CD4-positive, alpha-beta T cell treated with Interleukin-1 beta for 1 hour (primary cell): ENCODE results near the gene RNF144B.

Experiments used
- DNase-seq, 2 donors: peaks; one replicate each; pipeline ENCODE4 v3.0.0-alpha.2; 2020 to 2022

Gene RNF144B

GRCh38 chr6:18412068-18412467, 24.9 kb downstream of the RNF144B start:
- peak in 1 of 2 donors; percentile 37 for DNase-seq

DNA sequence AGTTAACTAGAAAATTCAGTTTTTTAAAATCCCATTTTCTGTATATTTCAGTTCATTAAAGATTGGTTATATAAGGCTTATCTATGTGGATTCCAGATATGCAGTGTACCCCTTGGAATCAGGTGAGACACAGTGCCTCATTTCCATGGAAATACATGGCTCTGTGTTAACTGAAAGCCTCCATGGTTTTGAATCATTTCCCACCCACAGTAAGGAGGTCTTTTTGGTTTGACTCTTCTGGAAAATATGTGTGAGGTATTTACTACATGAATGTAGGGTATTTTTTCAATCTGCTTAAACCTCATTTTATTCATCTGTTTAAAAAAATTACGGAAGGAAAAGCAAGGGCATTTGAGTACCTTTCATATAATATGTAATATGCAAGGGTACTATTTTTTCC, 25.5 kb downstream of the RNF144B start:
- no peak for DNase-seq

DNA sequence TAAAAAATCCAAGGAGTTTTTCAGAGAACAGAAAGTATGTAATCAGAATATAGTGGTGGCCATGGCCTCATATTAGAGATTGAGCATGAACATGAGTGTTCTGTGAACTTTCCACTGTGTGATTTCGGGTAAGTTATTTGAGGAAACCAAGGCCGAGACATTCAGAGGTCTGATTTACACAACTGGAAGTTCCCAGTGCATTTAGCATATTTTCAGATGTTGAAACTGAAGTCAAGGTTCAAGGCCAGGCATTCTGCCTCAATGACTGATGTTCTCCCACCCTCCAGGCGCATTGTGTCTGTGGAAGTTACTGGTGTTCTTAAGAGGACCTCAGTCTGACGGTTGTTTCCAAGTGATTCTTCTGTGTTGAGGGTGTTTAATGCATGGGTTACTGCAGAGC, 26.2 kb downstream of the RNF144B start:
- DNase-seq, result no peak

GRCh38 chr6:18414116-18414515, 27.0 kb downstream of the RNF144B start:
- DNase-seq, result no peak

- DNase-seq, result no peak
These were observed 28.1 kb downstream of the RNF144B start for GRCh38 chr6:18415207-18415606.

DNA sequence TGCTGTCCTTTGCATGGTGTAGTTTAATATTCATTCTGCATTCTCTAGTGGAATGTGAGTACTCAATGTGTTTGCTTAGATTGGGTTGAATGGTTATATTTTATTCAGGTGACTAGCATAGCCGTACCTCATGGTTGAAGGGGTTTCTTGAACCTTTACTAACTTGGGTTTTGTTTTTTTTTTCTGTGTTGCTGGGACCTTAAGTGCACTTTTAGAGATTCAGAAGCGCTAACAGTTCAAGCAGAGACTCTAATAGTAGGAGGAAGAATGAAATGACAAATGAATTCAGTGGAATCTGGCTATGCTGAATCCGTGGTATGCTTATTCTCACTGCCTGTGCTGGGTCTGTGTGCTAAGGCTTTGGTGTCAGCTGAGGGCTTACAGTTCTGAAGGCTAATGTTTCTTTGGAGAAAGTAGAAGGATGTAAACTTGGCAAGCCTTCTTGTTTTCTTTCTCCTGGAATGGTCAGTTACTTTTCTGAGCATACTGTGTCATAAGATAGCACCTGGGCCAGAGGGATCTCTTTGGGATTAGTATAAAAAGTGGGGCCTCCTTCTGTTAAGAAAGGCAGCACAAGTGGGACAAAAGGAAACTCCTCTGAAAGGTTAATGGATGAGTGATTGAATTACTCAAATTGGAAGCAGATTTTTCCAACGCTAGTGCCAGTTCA, 28.7 kb downstream of the RNF144B start:
- DNase-seq, result no peak

DNA sequence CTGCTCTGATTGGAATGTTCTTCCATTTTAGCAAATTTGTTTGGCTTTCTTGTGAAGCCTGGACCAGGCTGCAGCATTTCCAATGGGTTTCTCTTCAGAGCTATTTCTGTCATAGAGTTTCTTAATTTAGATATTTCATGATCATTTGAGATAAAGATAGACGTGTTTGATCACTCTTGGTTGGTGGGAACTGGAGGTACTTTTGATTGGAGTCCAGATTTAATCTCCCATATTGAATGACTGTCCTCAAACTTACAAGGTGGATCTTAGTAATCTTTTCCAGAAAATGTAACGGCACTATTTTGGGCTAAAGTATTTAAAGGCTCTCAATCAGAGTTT, 29.2 kb downstream of the RNF144B start:
- DNase-seq, result no peak

GRCh38 chr6:18420328-18420727, 33.2 kb downstream of the RNF144B start:
- no peak for DNase-seq

DNA sequence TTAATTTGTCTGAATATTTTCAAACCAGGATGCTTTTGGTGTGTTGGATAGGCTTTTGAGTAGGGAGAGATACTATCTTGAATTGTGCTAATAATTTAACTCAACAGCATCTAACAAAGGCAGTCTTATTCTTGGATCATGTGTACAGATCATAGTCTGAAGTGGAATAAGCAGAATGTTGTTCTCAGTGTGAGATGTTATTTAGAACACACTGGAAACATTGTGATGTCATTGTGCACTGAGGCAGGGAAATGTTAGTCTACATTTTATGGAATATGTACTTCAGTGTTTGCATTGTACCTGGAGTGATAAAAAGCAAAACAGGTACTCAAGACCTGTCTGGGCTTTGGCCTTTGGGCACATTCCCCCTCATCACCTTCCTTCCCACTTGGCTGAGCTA, 35.0 kb downstream of the RNF144B start:
- DNase-seq, result no peak

GRCh38 chr6:18423426-18423825, 36.3 kb downstream of the RNF144B start:
- DNase-seq, result no peak

DNA sequence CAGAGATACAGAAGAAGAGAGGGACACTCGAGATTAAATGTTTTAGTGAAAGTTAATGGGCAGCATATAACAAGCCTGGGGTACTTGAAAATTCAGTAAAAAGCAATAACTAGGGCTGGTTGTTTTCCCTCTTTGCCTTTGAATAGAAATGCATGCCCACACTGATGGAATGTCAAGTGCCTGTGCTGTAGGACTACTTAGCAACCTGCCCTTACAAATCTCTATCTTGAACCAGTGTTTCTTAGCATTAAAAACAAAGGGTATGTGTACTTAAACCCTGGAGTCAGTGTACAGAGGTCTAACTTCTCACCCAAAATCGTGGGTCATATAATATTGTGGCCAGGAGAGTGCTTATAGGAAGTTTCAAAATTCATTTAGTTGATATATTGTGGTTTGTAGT, 37.1 kb downstream of the RNF144B start:
- no peak for DNase-seq

GRCh38 chr6:18425218-18425617, 38.1 kb downstream of the RNF144B start:
- no peak for DNase-seq

DNA sequence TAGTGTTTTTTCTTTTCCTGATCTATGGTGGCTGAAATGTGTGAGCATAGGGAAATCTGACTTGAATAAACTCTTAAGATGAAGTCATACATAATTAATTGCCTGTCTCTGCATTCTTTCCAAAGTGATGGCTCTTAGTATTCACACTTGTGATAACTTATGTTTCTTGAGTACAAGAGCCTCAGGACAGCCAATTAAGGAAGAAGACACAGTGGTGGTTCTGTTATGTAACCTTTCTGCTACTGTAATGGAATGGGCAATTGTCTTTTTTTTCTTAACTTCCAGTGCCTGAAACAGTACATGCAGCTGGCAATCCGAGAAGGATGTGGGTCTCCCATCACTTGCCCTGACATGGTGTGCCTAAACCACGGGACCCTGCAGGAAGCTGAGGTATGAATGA, 40.1 kb downstream of the RNF144B start:
- DNase-seq, result no peak

GRCh38 chr6:18429655-18430297, 42.6 kb downstream of the RNF144B start:
- DNase-seq, result no peak

- no peak for DNase-seq
These were observed 44.4 kb downstream of the RNF144B start for GRCh38 chr6:18431581-18431980.

DNA sequence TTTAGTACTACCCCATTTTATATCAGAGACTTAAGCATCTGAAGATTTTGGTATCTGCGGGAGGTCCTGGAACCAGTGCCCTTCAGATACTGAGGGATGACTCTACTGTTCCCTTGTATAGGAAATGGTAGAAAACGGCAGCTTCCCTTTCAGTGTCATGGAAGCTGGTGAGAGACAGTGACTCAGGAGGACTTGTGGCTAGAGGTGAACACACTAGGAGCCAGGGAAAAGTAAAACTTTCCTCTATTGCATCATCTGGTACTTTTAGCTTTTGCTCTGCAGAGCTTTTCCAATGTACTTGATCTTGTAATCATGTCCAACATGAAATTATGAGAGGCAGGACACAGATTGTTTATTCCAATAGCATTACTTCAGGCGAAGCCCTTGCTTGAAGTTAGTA, 45.0 kb downstream of the RNF144B start:
- DNase-seq, result peak in 1 of 2 donors; percentile 7

DNA sequence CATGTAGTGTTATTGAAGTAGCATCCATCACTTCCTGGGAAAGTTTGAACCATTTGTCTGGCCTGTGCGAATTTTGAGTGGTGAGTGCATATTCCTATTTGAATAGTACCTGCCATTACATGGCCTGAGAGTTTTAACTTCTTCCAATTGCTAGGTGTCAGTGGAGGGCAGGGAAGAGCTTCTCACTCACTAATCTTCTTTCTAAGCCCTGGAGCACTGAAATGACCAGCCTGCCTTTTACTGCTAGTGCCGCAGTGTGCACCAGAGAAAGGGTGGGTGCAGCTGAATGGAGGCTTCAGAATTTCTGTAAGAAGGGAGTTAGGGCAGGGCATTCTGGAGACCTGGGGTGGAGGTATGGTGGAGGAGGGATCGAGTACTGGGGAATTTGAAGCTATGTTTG, 45.5 kb downstream of the RNF144B start:
- no peak for DNase-seq

GRCh38 chr6:18433059-18433458, 45.9 kb downstream of the RNF144B start:
- no peak for DNase-seq

DNA sequence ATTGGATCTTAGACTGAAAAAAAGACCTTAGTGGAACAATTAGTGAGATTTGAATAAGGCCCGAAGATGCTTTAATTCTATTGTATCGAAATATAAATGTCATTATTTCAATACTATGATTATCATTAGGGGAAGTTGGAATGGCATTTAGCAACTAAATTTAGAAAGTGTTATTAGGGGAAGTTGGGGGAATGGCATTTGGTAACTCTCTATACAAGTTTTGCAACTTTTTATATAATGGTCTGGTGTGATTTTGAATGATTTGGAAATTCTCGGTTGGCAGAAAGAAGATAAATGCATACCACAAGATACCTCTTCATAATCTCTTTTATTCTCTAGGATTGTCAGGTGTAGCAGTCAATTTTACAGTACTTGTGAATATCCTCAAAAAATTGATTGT, 49.2 kb downstream of the RNF144B start:
- DNase-seq, result no peak

- DNase-seq, result no peak
These were observed 52.4 kb downstream of the RNF144B start for GRCh38 chr6:18439581-18439980.

DNA sequence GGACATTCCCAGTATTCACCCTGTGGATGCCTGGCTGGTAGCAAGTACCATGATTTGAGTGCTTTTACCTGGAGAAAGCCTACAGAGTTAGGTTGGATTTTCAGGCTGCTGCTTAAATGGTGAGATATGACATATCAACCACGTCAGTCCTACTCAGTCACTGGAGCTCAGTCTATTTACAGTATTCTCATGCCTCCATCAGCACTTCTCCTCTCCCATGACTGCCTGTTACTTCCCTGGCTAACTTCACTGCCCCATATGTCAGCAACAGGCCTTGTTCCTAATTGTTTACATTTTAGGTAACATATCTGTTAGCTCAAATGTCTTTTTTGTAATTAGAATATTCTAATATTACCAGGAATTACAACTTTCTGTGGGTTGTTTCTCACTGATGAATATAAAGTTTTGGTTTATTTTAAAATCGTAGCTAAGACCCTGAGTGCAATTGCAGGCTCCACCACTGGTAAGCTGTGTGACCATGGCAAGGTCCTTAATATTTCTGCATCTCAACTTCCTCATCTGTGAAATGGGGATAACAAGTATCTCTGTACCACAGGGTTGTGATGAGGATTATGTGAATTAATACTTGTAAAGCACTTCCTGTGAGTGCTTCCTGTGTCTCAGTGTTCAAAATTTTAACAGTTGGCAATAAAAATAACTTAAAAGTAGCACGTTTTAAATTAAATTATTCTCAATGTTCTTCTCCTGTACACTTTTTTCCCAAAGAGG, 54.3 kb downstream of the RNF144B start:
- DNase-seq, result no peak

- DNase-seq, result no peak
These were observed 57.0 kb downstream of the RNF144B start for GRCh38 chr6:18444111-18444510.

- no peak for DNase-seq
These were observed 58.1 kb downstream of the RNF144B start for GRCh38 chr6:18445228-18445627.

- no peak for DNase-seq
These were observed 59.6 kb downstream of the RNF144B start for GRCh38 chr6:18446771-18447170.
